Brain pericyte (primary cell): ENCODE measurements around the gene SNX32.
A peak's percentile ranks its signal among the peaks of the same experiment; 100 is the strongest.

ENCODE experiments used
- DNase-seq: peaks from one replicate; pipeline ENCODE4 v3.0.0-alpha.2; 2012; ENCODE audit warnings: low read depth, low spot score

Gene SNX32

GRCh38 chr11:65866509-65867283 lies 32.9 kb downstream of the SNX32 start:
- DNase-seq: no peak

DNA sequence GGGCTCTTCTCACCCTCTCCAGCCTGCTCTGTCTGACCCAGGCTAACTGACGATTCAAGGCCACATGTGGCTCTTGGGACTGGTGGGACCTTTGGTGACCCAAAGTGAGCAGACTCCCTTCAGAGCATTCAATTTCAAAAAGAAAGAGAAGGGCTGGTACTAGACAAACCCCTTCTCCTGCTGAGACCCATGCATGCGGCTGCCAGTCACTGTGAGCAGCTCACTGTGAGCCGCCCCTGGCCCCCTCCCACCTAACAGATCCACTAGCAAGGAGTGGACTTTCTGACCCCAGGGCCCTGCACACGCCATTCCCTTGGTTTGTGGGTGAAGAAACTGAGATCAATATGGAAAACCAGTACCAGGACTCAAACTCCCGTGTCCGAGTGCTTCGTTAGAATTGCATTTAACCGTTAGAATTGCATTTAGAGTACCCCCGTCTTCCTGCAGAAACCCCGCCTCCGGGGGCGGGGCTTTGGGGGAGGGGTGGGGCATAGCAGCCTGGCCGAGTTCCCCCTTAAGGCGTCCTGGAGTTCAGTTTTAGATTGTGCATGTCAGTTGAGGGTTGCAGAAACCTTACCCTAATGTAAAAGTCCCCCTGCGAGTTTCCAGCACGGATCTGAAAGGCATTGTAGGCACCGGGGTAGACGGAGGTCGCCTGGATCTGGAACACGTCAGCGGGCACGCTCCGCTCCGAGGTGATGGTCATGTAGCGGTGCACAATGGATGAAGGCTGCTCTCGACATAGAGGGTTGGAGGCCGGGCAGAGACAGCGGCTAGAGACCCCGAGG lies 33.7 kb downstream of the SNX32 start:
- no peak for DNase-seq

GRCh38 chr11:65868076-65868667 lies 34.4 kb downstream of the SNX32 start:
- DNase-seq: no peak

- no peak for DNase-seq
Observed at GRCh38 chr11:65868907-65869306, 35.1 kb downstream of the SNX32 start.

DNA sequence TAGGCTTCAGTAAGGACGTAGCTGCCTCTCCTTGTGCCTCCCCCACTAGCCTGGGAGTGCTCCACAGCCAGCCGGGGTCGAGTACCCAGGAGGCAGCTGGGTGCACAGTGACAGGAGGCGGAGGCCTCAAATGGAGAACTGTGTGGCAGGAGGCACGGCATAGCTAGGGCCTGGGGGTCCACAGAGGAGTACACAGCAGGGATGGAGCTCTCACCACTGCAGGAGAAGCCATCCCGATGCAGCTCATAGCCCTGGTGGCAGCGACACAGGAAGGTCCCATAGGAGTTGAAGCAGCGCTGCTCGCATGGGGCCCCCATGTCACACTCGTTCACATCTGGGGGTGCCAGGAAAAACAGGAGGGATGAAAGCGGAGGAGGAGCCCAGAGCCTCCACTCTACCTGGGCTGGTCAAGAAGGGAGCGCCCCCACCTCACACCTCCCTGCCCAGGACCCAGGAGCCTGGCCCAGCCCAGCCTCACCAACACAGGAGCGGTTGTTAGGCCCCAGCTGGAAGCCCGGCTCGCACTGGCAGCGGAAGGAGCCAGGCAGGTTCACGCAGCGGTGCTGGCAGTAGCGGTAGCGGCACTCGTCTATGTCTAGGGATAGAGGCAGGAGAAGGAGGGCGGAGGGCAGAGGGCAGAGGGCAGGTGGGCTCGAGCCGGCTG lies 36.0 kb downstream of the SNX32 start:
- DNase-seq: no peak

DNA sequence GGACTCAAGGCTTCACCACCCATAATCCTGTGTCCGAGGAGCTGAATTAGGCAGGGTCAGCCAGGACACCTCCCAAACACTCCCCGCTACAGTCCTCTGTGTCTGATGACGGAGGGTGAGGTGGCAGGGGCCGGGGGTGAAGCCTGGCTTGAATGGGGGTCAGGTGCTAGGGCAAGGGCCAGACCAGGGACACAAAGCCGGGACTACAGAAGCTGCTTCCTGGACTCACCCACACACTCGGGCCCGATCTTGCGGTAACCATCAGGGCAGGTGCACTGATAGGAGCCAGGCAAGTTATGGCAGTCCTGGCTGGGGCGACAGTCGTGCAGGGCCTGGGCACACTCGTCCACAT lies 36.5 kb downstream of the SNX32 start:
- no peak for DNase-seq

GRCh38 chr11:65870706-65871681 lies 37.2 kb downstream of the SNX32 start:
- no peak for DNase-seq

- no peak for DNase-seq
Observed at GRCh38 chr11:65871811-65872548, 38.2 kb downstream of the SNX32 start.

DNA sequence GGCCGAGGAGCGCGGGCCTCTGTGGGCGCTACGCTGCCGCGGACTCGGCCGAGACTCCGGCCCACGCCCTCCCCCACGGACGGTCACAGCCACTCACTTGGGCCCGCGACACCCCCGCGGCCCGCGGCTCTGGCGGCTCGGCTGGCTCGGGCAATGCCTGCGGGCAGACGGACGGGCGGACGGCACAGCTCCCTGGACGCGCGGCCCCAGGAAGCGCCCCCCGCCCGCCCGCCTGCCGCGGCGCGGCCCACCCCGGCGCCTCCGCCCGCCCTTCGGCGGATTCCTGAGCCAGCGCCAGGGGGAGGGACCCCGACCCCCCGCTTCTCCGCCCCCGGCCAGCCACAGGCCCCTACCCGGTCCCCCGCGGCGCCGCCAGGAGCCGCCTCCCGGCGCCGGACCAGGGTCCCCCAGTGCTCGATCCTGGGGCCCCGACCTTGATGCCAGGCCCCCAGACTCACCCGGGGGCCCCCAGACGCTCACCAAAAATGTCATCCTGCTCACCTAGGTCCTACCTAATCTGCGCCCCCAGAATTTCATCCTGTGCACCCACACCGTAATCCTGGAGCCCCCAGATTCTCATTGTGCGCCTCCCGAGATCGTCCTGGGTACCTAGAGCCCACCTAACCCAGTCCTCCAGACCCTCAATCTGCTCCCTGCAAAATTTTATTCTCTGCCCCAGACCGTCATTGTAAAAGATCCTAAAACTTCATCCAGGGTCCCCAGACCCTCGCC lies 39.0 kb downstream of the SNX32 start, which contains the start of gene EFEMP2:
EFEMP2 (minus strand) TSS at position 215 of the 732 bp plus-strand sequence. CDS start 446 bp downstream, outside the sequence.
- no peak for DNase-seq

- DNase-seq: peak; percentile 69
Observed at GRCh38 chr11:65873318-65874156, 39.8 kb downstream of the SNX32 start.

- DNase-seq: no peak
Observed at GRCh38 chr11:65879617-65880016, 45.9 kb downstream of the SNX32 start, which contains the start of gene CTSW. CTSW (plus strand) TSS chr11:65879837; CDS start chr11:65879855, 18 bp downstream.

GRCh38 chr11:65880027-65880426 lies 46.3 kb downstream of the SNX32 start:
- no peak for DNase-seq

- DNase-seq: no peak
Observed at GRCh38 chr11:65880844-65881421, 47.2 kb downstream of the SNX32 start.

DNA sequence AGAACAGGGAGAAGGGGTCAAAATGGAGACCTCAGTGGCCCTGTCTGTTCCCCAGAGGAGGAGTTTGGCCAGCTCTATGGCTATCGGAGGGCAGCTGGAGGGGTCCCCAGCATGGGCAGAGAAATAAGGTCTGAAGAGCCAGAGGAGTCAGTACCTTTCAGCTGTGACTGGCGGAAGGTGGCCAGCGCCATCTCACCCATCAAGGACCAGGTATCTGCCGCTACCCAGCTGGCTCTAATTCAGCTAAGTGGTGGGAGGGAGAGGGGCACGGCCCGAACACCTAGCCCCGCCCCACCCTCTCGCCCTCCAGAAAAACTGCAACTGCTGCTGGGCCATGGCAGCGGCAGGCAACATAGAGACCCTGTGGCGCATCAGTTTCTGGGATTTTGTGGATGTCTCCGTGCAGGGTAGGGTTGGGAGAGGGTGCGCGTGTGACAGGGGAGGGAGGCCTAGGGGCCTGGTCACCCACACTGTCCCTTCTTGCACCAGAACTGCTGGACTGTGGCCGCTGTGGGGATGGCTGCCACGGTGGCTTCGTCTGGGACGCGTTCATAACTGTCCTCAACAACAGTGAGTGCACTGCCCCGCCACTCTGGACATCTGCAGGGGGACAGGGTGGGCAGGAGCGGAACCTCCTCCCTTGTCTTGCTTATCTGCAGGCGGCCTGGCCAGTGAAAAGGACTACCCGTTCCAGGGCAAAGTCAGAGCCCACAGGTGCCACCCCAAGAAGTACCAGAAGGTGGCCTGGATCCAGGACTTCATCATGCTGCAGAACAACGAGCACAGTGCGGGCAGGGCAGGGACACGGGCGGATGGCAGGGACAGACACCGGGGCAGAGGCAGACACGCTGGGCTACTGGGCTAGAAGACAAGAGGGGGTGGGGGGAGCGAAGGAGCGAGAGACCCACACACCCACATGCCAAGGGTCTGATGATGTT lies 48.6 kb downstream of the SNX32 start:
- DNase-seq: no peak

DNA sequence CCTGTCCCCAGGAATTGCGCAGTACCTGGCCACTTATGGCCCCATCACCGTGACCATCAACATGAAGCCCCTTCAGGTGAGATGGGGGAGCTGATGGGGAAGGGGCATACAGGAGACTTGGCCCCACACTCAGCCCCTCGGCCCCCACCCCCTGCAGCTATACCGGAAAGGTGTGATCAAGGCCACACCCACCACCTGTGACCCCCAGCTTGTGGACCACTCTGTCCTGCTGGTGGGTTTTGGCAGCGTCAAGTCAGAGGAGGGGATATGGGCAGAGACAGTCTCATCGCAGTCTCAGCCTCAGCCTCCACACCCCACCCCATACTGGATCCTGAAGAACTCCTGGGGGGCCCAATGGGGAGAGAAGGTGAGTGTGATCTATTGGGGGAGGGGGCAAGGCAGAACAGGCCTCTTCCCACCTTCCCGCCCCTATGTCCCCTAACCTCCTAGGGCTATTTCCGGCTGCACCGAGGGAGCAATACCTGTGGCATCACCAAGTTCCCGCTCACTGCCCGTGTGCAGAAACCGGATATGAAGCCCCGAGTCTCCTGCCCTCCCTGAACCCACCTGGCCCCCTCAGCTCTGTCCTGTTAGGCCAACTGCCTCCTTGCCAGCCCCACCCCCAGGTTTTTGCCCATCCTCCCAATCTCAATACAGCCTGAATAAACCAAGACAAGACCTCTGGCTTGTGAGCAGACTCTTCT lies 49.4 kb downstream of the SNX32 start:
- no peak for DNase-seq
